GM12891 (cell line): ENCODE data around the gene PRMT6.

Experiments
- PAX5 ChIP-seq: IDR thresholded peaks from 2 replicates; pipeline ENCODE4 v1.6.1; 2011; ENCODE audit warnings: low read length, moderate library complexity, mild to moderate bottlenecking; ENCODE audit not compliant: insufficient read depth, severe bottlenecking
- POLR2A ChIP-seq: IDR thresholded peaks from 2 replicates; pipeline ENCODE4 v1.6.1; 2011; ENCODE audit warnings: low read depth, low read length, control low read depth
- POLR2AphosphoS5 ChIP-seq: IDR thresholded peaks from 2 replicates; pipeline ENCODE4 v1.6.1; 2011; ENCODE audit warnings: low read depth, low read length, control low read depth
- POU2F2 ChIP-seq: IDR thresholded peaks from 2 replicates; pipeline ENCODE4 v1.6.1; 2011; ENCODE audit warnings: low read depth, mild to moderate bottlenecking, control low read depth, low read length, moderate library complexity
- SPI1 ChIP-seq: IDR thresholded peaks from 2 replicates; pipeline ENCODE4 v1.6.1; 2011; ENCODE audit warnings: low read depth, low read length, control low read depth
- TAF1 ChIP-seq: IDR thresholded peaks from 2 replicates; pipeline ENCODE4 v1.6.1; 2011; ENCODE audit warnings: low read depth, low read length, control low read depth

GRCh38 chr1:107057197-107058133 lies 991 bp downstream of the PRMT6 start:
- peak; percentile 82 for TF ChIP-seq POLR2AphosphoS5
- TF ChIP-seq POLR2A, result peak; percentile 72
- TF ChIP-seq TAF1, result peak; percentile 63; the same call in 1 of the 2 replicates
- TF ChIP-seq POU2F2, result no peak
- TF ChIP-seq SPI1, result no peak
- TF ChIP-seq PAX5, result peak; percentile 9
